NOMO-1 treated with dmso at 0.1 percent for 144 hours (cell line): ENCODE measurements around the gene CFAP251.
"Not testable (repeated sequence)": the region's sequence is repeated elsewhere in the genome, so short reads cannot be mapped to it uniquely, and the experiment has no call there.

Source experiments
- DNase-seq: peaks from one replicate; lab custom pipeline; 2025; ENCODE audit not compliant: unreplicated experiment; lab: John Stamatoyannopoulos, UW

Gene CFAP251

DNA sequence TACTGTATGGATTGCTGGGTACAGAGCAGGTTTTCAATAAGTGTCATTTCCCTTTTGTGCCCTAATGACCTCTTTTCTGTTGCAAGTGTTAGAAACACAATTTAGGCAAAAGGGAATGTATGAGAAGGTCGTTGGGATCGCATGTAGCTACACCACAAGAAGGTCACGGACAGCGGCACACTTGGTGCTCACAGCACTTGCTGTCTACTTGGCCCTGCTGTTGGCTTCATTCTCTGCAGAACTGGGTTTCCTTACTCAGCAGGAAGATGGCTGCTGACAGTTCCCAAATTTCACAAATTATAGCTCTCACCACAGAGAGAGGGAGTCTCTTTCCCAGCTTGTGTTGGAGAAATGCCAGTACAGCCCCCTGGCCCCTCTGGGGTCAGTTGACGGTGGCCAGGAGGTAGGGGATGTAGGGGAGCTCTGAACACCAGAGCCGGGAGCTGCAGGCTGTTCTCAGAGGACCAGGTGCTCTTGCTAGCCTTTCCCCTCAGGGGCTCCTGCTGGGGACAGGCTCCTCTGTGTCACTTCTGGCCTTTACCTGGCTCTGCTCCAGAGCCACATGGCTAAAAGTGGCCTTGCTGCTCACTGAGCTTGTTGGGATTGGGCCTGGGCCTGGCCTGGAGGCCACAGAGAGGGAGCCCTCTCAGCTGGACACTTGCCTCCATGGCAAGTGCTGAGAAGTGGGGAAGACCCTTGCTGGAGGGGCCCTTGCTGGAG, 52.3 kb downstream of the CFAP251 start:
- no peak for DNase-seq

DNA sequence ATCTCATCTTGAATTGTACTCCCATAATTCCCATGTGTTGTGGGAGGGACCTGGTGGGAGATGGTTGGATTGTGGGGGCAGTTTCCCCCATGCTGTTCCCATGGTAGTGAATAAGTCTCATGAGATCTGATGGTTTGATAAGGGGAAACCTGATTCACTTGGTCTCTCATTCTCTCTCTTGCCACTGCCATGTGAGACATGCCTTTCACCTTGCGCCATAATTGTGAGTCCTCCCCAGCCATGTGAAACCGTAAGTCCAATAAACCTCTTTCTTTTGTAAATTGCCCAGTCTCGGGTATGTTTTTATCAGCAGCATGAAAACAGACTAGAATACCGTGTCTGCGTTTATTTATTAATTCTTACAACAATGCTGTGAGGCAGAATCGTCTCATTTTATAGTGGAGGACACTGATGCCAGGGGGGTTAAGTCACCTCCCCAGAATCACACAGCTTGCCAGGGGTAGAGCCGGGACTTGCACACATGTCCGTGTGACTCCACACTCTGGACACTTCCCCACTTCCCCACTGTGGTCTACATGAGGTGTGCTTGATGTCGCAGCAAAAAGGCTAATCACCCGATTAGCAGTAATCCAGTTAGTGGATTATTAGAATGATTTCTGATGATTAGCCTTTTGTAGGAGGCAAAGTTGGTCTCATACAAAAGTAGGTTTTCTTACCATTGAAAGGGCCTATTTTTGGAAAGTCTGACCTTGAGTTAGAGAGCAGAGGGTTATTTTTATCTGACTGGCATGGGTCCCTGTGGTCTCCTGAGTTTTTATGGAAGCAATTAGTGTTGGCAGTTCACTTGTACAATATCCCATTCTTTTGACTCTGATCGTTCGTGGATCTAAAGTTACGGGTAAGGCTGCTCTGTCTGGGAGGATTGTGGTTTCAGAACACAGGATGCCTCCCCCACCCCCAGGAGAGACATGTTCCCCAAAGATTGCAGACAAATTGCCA, 55.9 kb downstream of the CFAP251 start:
- no peak for DNase-seq

DNA sequence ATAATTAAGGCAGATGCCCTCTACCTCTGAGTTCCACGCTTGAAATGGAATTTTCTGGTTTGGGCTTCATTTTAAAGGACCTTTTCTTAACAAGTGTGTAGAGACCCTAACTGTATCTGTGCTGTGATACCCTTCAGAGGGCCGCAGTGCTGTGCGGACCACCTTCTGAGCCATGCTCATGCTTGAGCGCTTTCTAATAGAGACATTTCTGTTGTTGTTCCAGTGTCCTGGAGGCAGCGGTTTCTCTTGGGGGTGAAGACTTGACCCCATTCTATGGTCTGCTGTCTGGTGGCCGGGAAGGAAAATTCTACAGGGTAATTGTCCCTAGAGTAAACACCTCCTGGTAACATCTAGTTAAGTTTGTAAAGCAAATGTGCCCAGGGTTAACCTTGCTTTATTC, 56.6 kb downstream of the CFAP251 start:
- no peak for DNase-seq

DNA sequence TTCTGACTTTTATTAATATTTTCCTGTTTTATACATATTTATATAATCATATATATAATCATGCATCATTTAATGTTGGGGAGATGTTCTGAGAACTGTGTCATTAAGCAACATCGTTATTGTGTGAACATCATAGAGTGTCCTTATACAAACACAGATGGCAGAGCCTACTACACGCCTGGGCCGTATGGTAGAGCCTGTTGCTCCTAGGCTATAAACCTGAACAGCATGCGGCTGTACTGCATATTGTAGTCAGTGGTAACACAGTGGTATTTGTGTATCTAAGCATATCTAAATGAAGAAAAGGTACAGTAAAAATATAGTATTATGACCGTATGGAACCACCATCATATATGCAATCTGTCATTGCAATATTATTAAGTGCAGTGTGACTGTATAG, 58.6 kb downstream of the CFAP251 start:
- DNase-seq: no peak

DNA sequence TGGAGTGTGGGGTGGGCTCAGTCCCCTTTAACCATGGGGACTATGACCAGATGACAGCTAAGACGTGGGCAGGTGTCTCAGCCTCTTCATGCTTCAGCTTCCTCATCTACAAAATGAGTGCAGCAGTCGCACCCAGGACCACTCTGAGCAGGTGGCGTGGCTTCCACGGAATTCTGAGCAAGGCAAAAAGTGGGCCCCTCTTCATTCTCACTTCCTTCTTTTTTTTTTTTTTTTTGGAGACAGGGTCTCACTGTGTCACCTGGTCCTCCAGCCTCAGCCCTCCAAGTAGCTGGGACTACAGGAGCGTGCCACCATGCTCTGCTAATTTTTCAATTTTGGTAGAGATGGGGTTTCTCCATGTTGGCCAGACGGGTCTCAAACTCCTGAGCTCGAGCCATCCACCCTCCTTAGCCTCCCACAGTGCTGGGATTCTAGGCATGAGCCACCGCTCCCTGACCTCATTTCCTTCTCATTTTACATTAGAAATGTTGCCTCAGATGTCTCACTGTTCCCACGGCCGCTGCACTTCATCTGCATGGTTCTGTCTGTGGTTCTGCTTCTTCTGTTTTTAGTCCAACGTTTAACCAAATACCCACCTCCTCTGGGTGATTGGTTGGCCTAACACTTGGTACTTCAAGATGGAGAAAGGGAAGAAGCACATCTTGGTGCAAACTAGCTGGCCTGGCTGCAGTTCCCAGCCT, 61.9 kb downstream of the CFAP251 start:
- DNase-seq: peak; percentile 67

DNA sequence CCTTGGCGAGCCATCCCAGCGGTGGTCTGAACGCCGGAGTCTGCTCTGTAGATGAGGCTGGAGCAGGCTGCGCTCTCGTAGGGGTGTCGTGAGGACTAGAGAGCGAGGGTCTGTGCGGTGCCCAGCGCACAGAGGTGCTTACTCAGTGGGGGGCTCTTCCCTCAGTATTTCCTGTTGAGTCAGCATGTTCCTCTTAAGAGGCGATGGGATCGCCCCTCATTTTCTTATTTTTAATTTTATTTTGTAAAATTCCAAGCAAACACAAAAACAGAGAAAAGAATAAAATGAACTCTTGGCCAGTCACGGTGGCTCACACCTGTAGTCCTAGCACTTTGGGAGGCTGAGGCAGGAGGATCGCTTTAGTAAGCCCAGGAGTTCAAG, 62.5 kb downstream of the CFAP251 start:
- DNase-seq: no peak

DNA sequence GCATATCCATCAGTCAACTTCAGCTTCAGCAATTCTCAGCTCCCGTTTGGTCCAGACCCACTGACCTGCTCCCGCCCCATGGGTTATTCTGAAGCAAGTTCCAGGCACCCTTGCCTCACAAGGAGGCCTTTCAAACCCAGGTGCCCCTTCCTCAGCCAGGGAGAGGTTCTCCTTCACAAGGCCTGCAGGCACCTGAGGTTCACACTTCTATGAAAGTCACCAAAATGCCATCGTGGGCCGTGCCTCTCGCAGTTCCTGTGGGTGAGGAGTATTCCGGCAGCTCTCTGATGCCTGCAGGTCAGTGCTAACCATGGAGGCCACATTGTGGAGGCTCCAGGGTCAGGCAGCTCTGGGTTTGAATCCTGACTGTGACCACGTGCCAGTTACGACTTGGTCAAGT, 63.1 kb downstream of the CFAP251 start:
- DNase-seq: no peak

DNA sequence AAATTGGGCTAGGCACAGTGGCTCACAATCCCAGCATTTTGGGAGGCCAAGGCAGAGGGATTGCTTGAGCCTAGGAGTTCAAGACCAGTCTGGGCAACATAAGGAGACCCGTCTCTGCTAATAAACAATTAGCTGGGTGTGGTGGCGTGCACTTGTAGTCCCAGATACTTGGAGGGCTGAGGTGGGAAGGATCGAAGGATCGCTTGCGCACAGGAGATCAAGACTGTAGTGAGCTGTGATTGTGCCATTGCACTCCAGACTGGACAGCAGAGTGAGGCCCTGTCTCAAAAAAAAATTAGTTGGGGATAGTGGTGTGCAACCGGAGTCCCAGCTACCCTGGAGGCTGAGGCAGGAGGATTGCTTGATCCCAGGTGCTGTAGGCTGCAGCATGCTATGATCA, 64.6 kb downstream of the CFAP251 start:
- no peak for DNase-seq

DNA sequence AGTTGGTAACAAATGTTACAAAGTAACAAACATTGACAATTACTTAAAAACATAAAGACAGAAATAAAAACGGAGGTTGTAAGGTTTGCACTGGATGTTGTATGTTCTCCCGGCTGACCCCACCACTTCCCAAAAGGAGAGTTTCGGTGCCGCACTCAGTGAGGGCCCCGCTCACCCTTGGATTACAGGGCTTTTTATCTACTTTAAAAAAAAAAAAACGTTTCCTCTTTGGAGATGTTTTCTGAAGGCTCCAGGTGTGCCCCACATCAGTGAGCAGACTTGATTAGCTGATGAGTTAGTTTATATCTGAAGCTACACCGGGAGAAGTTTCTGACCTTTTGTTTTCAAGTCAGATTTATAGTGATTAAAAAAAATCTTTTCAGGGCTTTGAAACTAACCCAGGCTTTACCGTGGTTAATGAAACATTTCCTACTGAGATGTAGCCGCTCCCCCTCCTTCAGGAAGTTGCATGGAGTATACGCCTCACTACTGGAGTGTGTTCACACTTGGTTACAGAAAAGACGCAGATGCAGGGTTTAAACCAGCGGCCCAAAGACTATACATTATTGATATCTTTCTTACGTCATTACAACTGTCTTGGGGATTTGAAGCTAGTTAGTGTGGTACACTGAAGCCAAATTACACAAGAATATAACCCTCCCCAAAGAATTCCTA, 65.3 kb downstream of the CFAP251 start:
- no peak for DNase-seq

DNA sequence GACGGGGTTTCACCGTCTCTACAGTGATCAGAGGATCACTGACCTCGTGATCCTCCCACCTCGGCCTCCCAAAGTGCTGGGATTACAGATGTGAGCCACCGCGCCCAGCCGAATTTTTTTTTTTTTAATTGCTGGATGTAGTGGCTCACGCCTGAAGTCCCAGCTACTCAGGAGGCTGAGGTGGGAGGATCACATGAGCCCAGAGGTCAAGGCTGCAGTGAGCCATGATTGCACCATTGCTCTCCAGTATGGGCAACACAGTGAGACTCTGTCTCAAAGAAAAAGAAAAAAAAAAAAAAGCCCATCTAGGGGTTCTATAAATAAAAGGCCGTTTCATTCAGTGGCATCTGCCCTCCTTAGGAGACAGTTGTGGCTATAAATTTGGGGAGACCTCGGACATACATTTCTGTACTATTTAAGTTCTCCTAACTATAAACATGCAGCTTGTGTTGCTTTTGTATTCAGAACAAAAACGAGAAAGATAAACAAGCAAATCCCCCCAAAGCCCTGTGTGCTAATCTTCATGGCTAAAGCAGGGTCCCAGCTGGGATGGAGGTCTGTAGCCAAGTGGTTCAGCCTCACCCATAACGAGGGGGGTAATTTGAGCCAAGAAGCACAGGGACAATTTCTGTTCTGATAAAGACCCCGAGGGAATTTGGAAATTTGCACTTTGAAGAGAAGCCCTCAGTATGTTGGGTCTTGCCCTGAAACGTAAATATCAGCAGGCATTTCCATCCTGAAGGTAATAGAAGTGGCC, 68.3 kb downstream of the CFAP251 start:
- DNase-seq: no peak

DNA sequence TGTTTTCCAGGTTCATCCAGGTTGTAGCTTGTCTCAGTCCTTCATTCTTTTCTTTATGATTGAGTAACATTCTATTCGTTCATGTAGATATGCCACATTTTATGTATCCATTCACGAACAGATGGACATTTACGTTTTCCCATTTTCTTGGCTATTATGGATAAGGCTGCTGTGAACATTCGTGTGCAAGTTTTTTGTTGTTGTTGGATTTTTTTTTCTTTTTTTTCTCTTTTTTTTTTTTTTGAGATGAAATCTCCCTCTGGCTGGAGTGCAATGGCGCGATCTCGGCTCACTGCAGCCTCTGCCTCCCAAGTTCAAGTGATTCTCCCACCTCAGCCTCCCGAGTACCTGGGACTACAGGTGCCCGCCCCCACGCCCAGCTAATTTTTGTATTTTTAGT, 70.1 kb downstream of the CFAP251 start:
- DNase-seq: not testable (repeated sequence)

DNA sequence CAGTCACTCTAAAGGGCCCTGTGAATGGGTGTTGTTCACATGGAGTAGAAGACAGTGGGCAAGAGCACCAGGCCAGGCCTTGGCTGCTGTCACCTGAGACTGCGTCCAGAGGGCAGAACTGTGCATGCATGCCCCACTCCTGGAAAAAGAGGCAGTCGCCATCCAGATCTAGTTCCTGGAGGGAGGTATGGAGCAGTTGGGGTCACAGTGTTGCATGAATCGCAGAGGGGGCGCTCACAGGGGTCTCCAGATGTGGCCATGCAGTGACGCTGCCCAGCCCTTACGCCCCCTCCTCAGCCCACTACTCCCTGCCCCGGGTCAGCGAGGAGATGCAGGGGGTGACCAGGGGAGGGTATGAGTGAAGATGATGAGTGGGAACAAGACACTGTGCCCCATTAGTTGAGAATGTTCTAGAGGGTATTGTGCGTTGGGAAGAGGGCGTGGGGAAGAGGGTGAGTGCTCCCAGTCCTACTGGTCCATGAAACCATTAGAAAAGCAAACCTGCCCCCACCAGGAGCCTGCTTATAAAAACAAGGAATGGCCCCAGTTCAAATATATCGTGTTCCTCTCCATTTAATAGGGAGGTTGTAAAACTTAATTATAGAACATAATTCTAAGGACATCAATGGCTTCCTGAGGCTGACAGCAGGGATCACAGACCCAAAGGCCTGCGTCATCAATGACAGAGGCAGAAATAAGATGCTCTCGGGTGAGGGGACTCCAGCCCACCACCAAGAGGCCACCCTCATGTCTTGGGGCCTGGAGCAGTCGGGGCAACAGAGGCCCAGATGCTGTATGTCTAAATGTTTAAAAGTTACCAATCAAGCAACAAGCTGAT, 71.1 kb downstream of the CFAP251 start:
- no peak for DNase-seq

DNA sequence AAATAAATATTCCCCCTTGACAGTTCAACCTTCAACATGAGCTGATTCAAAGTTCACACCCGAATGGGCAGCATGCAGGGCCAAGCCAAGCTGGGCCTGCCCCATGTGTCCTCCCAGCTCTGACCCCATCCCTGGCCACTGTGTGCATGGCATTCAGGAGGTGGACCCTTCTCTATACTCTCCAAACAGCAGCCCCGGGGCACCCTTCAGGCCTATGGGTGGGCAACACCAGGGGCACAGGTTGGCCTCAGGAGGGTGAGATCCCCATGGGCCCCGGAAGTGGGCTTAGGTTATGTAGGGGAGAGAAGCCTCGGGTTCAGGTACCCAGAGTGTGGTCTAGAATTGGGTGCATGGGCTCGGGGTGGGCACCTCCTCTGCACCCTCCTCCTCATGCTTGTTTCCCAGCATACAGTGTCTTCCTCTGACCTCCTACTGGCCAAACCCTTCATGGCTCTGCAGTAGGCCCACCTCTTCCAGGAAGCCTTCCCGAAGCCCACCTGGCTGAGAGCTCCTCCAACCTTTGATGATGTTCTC, 71.8 kb downstream of the CFAP251 start:
- DNase-seq: no peak

DNA sequence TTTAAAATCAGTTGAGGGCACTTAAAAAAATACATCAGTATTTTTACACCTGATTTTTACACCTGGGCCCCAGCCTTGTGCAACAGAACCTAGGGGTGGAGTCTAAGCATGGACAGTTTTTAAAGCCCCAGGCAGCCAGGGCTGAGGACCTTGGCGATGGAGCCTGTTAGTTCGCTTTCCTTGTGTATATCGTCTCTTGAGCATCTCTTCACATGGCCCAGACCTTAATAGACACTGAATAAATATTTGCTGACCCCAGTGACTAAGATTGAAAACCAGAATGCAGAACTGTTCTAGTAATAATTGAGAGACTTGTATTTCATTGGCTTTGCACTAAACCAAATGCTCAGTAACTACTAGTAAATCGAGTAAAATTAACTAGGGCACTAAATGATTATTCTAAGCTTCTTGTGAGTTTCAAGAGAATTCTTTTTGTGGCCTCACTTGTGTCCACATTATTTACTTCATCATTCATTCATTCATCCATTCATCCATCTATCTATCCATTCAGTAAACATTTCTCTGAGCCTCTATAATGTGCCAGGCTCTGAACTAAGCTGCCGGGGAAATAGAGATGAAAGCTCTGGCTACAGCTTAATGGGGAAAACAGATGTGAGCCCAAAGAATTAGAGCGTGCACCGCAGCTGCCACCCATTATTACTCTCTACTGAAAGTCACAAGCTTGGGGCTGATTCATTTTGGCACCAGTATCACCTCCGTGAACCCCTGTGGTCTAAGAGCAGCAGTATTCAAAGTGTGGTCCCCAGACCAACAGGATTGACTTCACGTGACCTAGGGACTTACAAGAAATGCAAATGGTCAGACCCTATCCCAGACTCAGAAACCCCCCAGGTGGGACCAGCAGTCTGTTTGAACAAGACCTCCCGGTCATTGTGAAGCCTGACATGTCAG, 72.6 kb downstream of the CFAP251 start:
- no peak for DNase-seq

DNA sequence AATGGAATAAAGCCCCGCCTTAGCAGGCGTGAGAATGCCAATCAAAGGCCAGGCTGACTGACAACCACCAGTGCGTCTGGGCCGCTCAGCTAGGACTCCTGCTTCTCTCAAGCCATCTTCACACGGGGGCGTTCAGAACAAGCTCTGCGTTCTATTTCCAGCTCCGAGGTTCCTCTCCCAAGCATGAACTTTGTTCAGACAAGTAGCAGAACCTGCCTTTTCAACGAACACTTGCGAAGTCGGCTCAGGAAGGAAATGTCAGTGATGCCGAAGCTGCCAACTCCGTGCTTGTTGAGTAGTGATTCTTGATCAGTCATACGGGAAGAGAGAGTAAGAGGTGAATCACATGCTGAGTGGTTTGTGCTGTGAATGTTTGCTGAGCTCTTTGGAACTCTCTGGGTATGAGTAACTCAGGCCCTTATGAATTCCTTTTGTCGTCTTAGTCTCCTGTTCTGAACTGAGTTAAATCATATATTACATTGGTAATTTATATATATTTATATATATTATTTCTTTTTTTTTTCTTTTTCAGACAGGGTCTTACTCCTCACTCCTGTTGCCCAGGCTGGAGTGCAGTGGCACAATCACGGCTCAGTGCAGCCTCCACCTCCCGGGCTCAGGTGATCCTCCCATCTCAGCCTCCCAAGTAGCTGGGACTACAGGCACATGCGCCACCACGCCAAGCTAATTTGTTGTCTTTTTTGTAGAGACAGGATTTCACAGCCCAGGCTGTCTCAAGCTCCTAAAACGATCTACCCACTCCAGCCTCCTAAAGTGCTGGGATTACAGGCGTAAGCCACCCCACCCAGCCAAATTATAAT, 73.9 kb downstream of the CFAP251 start:
- DNase-seq: peak; percentile 71

DNA sequence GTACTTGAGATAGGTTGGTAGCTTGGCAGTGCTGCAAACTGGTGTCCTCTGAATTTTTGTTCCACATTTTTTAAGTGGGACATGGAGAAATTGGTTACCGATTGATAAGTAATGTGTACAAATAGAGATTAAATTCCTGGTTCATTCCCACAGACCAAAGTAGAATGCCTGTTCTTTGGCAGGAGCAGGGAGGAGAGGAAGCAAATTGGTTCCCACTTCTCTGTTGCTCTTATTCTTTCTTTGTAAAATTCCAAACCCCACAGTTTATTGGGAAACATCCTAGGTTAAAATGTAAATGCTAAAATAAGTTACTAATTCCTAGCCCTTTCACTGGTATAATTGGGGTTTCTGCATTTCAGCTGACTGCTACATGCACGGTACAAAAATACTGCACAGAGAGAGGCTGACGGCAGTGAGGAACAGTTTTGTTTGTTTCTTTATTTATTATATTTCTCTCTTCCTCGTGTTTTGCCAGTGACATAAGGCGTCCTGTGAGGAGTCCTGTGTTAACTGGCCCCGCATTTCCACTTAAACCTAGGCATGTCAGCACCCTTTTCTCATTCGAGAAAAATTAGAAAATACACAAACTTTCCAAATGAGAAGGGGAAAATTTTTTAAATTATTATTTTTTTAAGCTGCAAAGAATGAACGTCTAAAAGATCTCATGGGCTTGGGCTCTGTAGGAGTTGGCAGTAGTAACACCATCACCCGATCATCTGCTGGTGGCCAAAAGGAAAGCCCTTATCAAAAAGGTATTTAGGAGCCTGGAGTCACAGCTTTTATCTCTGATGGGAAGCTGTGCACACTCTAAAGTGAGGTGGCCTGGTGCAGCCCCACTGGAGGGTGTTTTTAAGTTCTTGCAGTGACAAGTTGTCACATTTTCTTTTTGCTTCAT, 77.9 kb downstream of the CFAP251 start:
- no peak for DNase-seq
